Measurements from ENCODE around the gene ARHGAP9.
"Not testable (repeated sequence)": the region's sequence is repeated elsewhere in the genome, so short reads cannot be mapped to it uniquely, and the experiment has no call there.

The ARHGAP9 gene

GRCh38 chr12:57513266-57513665 is 33.6 kb upstream of the ARHGAP9 start:
- no peak for TF ChIP-seq ZNF274 (IDR thresholded peaks at IDR 0.05; ENCODE audit: low read depth, low read length)
- no peak overlapping the region for H3K4me3 ChIP-seq (ENCODE audit: low read length)

GRCh38 chr12:57512665-57513064 is 33.0 kb upstream of the ARHGAP9 start:
- H3K4me3 ChIP-seq (ENCODE audit: low read length): no peak overlapping the region
- no peak for TF ChIP-seq ZNF274 (IDR thresholded peaks at IDR 0.05; ENCODE audit: low read depth, low read length)

GRCh38 chr12:57511588-57512325 is 32.1 kb upstream of the ARHGAP9 start:
- no peak for TF ChIP-seq ZNF274 (IDR thresholded peaks at IDR 0.05; ENCODE audit: low read depth, low read length)
- H3K4me3 ChIP-seq (ENCODE audit: low read length): no peak overlapping the region

GRCh38 chr12:57511161-57511560 is 31.5 kb upstream of the ARHGAP9 start:
- TF ChIP-seq ZNF274 (IDR thresholded peaks at IDR 0.05; ENCODE audit: low read depth, low read length): no peak

DNA sequence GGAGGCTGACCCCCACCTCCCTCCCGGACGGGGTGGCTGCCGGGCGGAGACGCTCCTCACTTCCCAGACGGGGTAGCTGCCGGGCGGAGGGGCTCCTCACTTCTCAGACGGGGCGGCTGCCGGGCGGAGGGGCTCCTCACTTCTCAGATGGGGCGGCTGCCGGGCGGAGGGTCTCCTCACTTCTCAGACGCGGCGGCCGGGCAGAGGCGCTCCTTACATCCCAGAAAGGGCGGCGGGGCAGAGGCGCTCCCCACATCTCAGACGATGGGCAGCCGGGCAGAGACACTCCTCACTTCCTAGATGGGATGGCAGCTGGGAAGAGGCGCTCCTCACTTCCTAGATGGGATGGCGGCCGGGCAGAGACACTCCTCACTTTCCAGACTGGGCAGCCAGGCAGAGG is 28.1 kb upstream of the ARHGAP9 start:
- H3K4me3 ChIP-seq (ENCODE audit: low read length): not testable (repeated sequence)

More at GRCh38 chr12:57511161-57511560, 31.5 kb upstream of the ARHGAP9 start:
- no peak overlapping the region for H3K4me3 ChIP-seq (ENCODE audit: low read length)

DNA sequence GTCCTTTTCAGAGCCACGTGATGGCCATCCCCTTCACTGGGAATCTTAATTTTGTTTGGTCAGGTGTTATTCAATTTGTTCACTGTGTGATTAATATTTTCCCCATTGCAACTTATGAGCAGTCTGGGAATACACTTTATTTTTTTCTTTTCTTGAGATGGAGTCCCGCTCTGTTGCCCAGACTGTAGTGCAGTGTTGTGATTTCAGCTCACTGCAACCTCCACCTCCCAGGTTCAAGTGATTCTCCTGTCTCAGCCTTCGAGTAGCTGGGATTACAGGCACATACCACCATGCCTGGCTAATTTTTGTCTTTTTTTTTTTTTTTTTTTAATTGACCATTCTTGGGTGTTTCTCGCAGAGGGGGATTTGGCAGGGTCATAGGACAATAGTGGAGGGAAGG is 26.9 kb upstream of the ARHGAP9 start:
- not testable (repeated sequence) for H3K4me3 ChIP-seq (ENCODE audit: low read length)

GRCh38 chr12:57502311-57502969 is 22.8 kb upstream of the ARHGAP9 start:
- not testable (repeated sequence) for H3K4me3 ChIP-seq (ENCODE audit: low read length)

- TF ChIP-seq ZNF274 (IDR thresholded peaks at IDR 0.05; ENCODE audit: low read depth, low read length): no peak
Measured at GRCh38 chr12:57500213-57500612, 20.5 kb upstream of the ARHGAP9 start.

DNA sequence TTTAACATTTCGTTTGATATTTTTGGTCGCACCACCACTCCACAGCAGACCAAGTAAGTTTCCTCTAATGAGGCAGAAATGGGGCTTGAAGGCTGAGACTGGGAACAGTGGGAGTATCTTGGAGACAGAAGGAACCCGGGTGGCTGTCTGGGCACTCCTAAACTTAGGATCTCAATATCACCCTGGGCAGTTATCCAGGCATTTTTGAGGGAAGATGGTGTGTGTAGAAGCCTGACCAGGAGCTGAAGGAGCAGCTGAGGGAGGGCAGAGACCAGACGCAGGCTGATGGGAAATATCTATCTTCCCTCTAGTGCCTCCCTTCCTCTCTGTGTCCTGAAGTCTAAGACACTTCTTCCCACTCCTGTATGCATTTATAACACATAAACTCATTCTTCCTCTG is 18.9 kb upstream of the ARHGAP9 start:
- no peak for TF ChIP-seq ZNF274 (IDR thresholded peaks at IDR 0.05; ENCODE audit: low read depth, low read length)
- no peak overlapping the region for H3K4me3 ChIP-seq (ENCODE audit: low read length)

More at GRCh38 chr12:57500213-57500612, 20.5 kb upstream of the ARHGAP9 start:
- H3K4me3 ChIP-seq (ENCODE audit: low read length): no peak overlapping the region

- H3K4me3 ChIP-seq (ENCODE audit: low read length): no peak overlapping the region
- no peak for TF ChIP-seq ZNF274 (IDR thresholded peaks at IDR 0.05; ENCODE audit: low read depth, low read length)
Measured at GRCh38 chr12:57498132-57498502, 18.5 kb upstream of the ARHGAP9 start.

DNA sequence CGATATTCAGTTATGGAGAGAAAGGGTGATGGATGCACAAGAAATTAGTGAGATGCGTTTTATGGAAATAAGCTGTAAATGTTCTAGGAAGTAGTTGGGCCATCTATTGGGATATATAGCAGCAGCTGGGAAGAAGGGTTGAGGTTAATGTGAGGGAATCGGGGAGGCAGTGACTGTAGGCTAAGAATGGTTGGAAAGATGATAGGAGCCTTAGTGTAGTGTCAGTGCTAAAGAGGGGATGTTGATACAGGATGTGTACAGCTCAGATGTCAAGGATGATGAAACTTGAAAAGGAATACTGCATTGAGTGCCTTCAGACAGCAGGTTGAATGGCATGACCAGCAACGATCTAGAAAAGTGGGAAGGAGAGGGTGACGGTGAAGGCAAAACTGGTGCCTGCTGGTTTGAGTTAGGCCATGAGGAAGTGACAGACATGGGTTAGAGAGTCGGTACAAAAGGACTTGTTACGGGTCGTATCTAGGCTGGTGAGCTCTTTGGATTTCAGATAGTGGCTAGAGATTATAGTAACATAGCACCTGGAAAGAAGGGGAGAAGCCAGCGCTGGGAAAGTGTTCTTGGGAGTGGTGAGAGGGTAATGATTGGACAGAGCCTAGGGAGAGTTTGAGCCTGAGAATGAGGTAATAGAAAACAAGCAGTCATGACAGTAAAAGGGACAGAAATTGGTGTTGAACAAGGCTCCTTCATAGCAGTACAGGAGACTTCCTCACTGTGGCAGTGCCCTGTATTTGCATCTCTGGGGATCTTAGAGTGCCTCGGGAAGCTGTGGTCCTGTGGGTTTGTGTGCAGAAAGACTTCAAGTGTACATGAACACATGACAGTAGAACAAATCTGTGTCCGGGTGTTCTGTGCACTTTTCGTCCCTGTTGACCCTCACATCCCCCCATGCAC is 17.8 kb upstream of the ARHGAP9 start:
- no peak overlapping the region for H3K4me3 ChIP-seq (ENCODE audit: low read length)
- TF ChIP-seq ZNF274 (IDR thresholded peaks at IDR 0.05; ENCODE audit: low read depth, low read length): no peak

DNA sequence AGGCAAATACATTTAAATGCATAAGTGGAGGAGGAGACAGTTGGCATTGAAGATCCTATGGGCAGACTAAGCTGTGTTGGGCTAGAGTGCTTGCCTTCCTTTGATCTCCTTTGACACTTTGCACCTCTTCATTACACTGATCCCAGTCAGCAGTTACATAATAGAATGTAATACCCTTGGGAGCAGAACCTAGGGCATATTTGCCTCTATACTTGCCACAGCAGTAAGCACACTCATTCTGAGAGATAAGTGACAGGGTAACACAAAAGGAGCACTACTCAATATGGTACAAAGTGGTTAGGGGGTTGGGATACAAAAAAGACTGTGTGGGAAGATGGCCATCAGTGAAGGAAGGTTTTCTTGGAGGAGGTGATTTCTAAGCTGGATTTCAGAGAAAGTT is 17.2 kb upstream of the ARHGAP9 start:
- no peak for TF ChIP-seq ZNF274 (IDR thresholded peaks at IDR 0.05; ENCODE audit: low read depth, low read length)

GRCh38 chr12:57495051-57495701 is 15.5 kb upstream of the ARHGAP9 start:
- not testable (repeated sequence) for H3K4me3 ChIP-seq (ENCODE audit: low read length)

More for the DNA sequence above, 17.2 kb upstream of the ARHGAP9 start:
- no peak overlapping the region for H3K4me3 ChIP-seq (ENCODE audit: low read length)
